GM18861 (cell line): ENCODE data around the gene ZFP14.

ENCODE experiments used
- ATAC-seq: cut with Tn5 transposase; IDR thresholded peaks from one replicate; pipeline ENCODE4 v1.9.1; 2021; ENCODE audit not compliant: unreplicated experiment

ZFP14 gene

GRCh38 chr19:36378625-36379509, at the start of gene ZFP14:
TSS of gene ZFP14 (minus strand) at chr19:36379201. CDS start at chr19:36367892, 11,309 bp downstream.
- ATAC-seq, result peak; percentile 96

DNA sequence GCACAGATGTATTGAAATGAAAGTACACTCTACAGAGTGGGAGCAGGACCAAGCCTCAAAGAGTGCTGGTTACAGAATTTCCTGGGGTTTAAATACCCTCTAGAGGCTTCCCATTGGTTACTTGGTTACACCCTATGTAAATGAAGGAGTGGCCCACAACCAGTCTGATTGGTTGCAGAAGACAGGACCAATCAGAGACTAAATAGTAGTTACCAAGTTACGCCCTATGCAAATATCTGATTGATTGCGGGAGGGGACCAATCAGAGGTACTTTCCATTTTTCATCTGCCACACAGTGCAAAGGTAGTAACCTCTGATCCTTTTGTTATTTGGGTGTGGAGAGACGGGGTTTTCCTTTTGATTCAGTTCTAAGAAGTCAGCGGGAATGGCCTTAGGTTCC, 44.9 kb upstream of the ZFP14 start:
- ATAC-seq, result no peak

DNA sequence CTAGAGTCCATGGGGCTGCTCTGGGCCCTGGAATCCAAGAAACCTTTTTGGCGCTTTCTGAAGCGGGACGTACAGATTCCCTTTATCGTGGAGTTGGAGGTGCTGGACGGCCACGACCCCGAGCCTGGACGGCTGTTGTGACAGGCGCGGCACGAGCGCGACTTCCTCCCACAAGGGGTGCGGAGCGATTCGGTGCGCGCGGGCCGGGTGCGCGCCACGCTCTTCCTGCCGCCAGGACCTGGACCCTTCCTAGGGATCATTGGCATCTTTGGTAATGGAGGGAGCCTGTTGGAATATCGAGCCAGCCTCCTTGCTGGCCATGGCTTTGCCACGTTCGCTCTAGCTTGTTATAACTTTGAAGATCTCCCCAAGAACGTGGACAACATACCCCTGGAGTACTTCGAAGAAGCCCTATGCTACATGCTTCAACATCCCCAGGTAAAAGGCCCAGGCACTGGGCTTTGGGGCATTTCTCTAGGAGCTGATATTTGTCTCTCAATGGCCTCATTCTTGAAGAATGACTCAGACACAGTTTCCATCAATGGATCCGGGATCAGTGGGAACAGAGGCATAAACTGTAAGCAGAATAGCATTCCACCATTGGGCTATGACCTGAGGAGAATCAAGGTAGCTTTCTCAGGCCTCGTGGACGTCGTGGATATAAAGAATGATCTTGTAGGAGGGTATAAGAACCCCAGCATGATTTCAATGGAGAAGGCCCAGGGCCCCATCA, 42.9 kb upstream of the ZFP14 start:
- no peak for ATAC-seq

DNA sequence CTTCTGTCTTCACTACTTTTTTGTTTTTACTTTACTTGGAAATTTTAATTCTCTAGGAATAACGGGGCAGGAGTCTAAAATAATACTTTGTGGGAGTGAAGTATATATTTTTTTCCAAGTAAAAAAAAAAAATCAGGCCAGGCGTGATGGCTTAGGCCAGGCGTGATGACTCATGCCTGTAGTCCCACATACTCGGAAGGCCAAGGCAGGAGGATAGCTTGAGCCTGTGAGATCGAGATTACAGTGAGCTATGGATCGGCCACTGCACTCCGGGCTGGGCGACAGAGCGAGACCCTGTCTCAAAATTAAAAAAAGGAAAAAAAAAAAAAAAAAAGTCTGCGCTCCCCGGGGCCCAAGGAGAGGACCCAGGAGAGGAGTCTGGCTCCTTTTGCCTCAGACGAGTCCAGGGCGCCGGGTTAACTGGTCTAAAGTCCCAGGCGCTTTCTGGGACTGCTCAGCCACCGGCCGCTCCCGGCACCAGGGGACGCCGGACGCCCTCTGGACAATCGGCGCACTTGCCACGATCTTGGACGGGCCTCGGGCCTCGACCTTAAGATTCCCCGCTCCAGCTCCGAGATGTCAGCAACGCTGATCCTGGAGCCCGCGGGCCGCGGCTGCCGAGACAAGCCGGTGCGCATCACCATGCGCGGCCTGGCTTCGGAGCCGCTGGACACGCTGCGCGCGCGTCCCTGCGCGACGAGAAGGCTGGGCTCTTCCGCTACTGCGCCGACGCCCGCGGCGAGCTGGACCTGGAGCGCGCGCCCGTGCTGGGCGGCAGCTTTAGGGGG, 42.2 kb upstream of the ZFP14 start:
- ATAC-seq, result no peak

GRCh38 chr19:36418287-36419001, 39.4 kb upstream of the ZFP14 start, which contains the start of gene ZFP82:
TSS of gene ZFP82 (minus strand) at chr19:36418644. CDS start at chr19:36409789, 8,855 bp downstream.
- peak; percentile 43 for ATAC-seq

DNA sequence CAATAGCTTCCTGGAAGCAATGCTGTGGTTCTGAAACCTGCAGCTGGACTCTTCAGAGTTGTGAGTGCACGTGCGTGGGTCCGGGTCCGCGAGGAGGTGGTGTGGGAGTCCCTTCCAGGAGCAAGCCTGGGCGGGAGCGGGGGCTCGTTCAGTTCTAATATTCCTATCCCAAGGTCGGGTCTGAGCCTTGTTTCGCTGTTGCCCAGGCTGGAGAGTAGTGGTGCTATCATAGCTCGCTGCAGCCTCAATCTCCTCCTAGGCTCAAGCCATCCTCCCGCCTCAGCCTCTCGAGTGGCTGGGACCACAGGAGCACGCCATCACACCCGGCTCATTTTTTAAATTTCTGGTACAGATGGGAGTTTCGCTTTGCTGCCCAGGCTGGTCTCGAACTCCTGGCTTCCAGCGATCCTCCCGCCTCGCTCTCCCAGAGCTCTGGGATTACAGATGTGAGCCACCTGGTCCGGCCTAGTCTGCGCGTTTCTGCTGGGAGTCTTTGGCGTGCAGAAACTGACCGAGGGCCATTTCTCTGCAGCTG, 38.8 kb upstream of the ZFP14 start:
- no peak for ATAC-seq

DNA sequence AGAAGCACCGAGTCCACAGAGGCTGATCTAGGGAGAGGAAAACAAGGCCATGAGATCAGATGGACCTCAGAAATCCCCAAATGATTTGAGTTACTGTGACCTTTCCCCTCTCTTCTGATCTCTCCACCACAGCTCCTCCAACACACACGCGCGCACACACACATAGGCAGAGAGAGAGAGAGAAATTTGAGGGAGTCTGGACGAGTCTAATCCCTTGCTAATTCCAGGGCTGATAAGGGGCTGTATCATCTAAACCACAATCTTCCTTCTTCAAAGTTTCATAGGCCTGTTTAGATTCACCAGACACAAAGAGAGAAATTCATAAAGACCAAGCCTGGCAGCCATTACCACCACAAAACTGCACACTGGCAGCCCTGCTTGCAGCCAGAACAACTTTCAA, 30.8 kb upstream of the ZFP14 start:
- ATAC-seq, result no peak

DNA sequence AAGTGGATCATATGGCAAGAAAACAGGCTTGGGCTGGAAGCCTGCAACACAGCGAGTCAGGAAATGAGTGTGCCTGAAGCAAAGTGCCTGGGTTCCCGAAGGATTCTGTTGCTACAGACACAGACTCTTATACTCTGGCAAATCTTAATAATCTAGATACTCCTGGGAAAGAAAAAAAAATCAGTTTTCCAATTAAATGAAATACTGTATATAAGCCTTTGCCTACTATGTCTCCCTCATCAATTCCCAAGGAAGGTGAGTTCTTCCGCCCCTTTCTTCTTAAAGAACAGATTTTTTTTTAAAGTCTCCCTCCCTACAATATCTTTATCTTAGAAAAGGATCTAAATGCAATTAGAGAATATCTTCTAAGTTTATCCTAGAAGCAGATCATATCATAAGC, 29.1 kb upstream of the ZFP14 start:
- ATAC-seq, result no peak

DNA sequence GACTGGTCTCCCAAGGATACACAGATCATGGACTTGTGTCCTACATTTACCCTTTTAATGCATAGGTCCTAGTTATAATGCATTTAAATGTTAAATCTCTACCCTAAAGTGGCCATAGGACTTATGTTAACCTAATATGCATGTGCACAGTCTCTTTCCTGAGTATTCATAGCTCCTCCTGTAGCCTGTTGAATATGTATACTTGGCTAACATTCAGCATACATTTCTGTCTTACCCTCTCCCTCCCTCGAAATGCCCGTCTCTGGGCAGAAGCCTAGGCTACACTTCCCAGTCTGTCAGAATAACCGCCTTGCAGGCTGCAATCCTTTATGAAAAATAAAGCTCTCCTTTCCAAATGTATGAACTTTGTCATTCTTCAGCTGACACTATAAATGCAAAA, 25.5 kb upstream of the ZFP14 start:
- no peak for ATAC-seq

- no peak for ATAC-seq
Observed at GRCh38 chr19:36401475-36401874, 22.5 kb upstream of the ZFP14 start.

DNA sequence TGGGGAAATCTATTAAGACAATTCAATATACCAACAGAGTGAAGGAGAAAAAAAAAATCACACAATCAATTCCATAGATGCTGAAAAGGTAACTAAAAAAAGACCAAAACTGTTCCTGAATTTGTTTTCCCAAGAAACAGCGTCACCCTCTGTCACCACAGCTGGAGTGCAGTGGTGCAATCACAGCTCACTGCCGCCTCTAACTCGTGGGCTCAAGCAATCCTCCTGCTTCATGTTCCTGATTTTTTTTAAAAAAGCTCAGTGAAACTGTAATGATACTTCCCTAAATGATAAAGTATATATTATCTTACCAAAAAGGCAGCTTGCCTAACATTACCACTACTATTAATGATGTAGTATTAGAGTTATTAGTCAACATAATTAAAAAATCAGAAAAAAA, 19.6 kb upstream of the ZFP14 start:
- ATAC-seq, result no peak

- no peak for ATAC-seq
Observed at GRCh38 chr19:36392916-36393673, 14.1 kb upstream of the ZFP14 start.

DNA sequence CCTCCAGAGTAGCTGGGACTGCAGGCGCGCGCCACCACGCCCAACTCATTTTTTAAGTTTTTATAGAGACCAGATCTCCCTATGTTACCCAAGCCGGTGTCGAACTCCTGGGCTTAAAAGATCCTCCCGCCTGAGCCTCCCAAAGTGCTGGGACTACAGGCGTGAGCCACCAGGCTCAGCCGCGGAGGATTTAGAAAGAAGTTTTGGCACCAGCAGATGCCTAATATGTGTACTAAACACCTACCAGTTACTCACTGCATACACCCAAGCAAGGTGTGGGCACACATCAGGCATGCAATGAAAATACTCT, 464 bp upstream of the ZFP14 start:
- no peak for ATAC-seq

DNA sequence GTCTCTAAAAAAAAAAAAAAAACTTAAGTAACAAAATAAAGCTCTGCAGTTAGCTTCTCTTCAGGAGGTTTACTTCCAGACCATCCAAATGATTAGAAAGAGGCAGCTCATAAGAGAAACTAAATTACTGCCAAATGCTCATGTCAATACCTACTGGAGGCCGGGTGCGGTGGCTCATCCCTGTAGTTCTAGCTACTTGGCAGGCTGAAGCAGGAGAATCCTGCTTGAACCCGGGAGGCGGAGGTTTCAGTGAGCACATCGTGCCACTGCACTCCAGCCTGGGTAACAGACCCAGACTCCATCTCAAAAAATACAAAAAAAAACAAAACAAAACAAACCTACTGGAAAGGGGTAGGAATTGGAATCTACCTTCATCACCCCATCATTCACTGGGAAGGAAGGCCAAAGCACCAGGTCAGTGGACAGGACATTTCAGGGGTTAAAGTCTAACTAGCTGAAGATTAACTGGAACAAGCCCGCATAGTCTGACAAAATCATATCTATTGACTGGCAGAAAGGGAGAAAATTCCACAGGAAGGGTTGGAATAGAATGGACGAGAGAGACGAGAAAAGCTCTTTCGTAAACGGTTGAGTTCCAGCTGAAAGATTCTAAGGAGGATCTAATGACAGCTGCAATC, 1.3 kb downstream of the ZFP14 start:
- ATAC-seq, result no peak

GRCh38 chr19:36373638-36374156, 5.3 kb downstream of the ZFP14 start:
- no peak for ATAC-seq

DNA sequence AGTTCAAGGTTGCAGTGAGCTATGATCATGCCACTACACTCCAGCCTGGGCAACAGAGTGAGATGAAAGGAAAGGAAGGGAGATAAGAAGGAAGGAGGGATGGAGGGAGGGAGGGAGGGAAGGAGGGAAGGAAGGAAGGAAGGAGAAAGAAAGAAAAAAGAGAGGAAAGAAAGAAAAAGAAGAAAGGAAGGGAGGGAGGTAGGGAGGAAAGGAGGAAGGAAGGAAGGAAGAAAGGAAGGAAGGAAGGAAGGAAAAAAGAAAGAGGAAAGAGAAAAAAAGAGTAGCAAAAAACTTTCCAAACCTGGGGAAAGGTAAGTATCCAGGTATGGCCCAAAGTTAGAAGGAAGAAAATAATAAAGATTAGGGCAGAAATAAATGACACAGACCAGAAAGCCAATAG, 7.1 kb downstream of the ZFP14 start:
- ATAC-seq, result no peak

- ATAC-seq, result no peak
Observed at GRCh38 chr19:36363845-36364244, 15.2 kb downstream of the ZFP14 start.

- no peak for ATAC-seq
Observed at GRCh38 chr19:36340786-36341372, 38.1 kb downstream of the ZFP14 start.
